Natural killer cell (primary cell): ENCODE measurements around the gene CSNK2A2. TPM values are rescaled to one million over a fixed set of nuclear protein-coding genes. Genes with fewer than 3 reads are reported as not detected.

ENCODE experiments used
- ATAC-seq, 3 donors: fragments of 150-1000 bp in 2 of 3; fragments of 200-7000 bp in 1 of 3; cut with Tn5 transposase; 1 replicate in 1 of 3; 2 replicates in 2 of 3; pipeline ENCODE4 v1.10.0; 2021; ENCODE audit warnings: mild to moderate bottlenecking in 2 of 3, moderate library complexity in 2 of 3
- DNase-seq, 2 donors: peaks; one replicate each; pipeline versions ENCODE4 v3.0.0 to v3.0.0-alpha.2; 2013 to 2021; ENCODE audit warnings: mixed read lengths in 1 of 2
- H3K27ac ChIP-seq: one replicate; pipeline ENCODE4 v1.5.1; 2013; ENCODE audit warnings: mild to moderate bottlenecking, low read length
- H3K27me3 ChIP-seq: one replicate; pipeline ENCODE4 v1.6.1; 2013; ENCODE audit warnings: low read length; ENCODE audit not compliant: control insufficient read depth, insufficient read depth
- H3K36me3 ChIP-seq: one replicate; pipeline ENCODE4 v1.6.1; 2013; ENCODE audit warnings: low read length; ENCODE audit not compliant: control insufficient read depth, insufficient read depth
- H3K4me1 ChIP-seq: one replicate; pipeline ENCODE4 v1.6.1; 2013; ENCODE audit warnings: low read length; ENCODE audit not compliant: control insufficient read depth, insufficient read depth
- H3K4me3 ChIP-seq: one replicate; pipeline ENCODE4 v1.5.1; 2013; ENCODE audit warnings: low read length
- H3K9me3 ChIP-seq: one replicate; pipeline ENCODE4 v1.6.1; 2013; ENCODE audit warnings: low read length; ENCODE audit not compliant: control insufficient read depth, insufficient read depth
- H3K27ac Mint-ChIP-seq, 2 donors: one replicate each; pipeline ENCODE4 v1.8.0; 2022; ENCODE audit warnings: mild to moderate bottlenecking in 2 of 2, mixed read lengths in 2 of 2, moderate library complexity in 1 of 2
- H3K27me3 Mint-ChIP-seq, 2 donors: one replicate each; pipeline ENCODE4 v1.8.0; 2022; ENCODE audit warnings: low read depth in 2 of 2, mixed read lengths in 2 of 2
- H3K36me3 Mint-ChIP-seq: one replicate; pipeline ENCODE4 v1.8.0; 2022; ENCODE audit warnings: mixed read lengths
- H3K4me1 Mint-ChIP-seq, 2 donors: one replicate each; pipeline ENCODE4 v1.8.0; 2022; ENCODE audit warnings: mixed read lengths in 2 of 2
- H3K4me3 Mint-ChIP-seq: one replicate; pipeline ENCODE4 v1.8.0; 2022; ENCODE audit warnings: mild to moderate bottlenecking, moderate library complexity, mixed read lengths
- H3K9me3 Mint-ChIP-seq, 2 donors: one replicate each; pipeline ENCODE4 v1.8.0; 2022; ENCODE audit warnings: mixed read lengths in 2 of 2
- WGBS: methylation state at CpG from one replicate; pipeline ENCODE4 v1.1.7; 2013; ENCODE audit warnings: missing lambda C conversion rate; ENCODE audit not compliant: insufficient coverage; 5-methylcytosine and 5-hydroxymethylcytosine counted together
- intact Hi-C: fragments of 100-400 bp; cut with micrococcal nuclease; formaldehyde crosslinking; loops from one replicate; pipeline ENCODE4 v1.14.2; 2022
- total RNA-seq, 4 donors: library from RNA; stranded (reverse); fragments of 120-200 nt in 1 of 4; gene quantifications; one replicate each; pipeline versions ENCODE4 v1.2.3 to v1.2.4, GENCODE V29; 2013 to 2022
- TF ChIP-seq, protein P1 (sequence below): fragments of 200-600 bp; IDR thresholded peaks from one replicate; pipeline ENCODE4 v1.8.0; 2022; ENCODE audit warnings: antibody characterized with exemption

CSNK2A2 gene
- total RNA-seq, 3 donors from 2014 or later (not counting 1 experiment from before 2014, with no cell fraction given), result 53.2 to 61.1 (median 59.9) TPM

DNA sequence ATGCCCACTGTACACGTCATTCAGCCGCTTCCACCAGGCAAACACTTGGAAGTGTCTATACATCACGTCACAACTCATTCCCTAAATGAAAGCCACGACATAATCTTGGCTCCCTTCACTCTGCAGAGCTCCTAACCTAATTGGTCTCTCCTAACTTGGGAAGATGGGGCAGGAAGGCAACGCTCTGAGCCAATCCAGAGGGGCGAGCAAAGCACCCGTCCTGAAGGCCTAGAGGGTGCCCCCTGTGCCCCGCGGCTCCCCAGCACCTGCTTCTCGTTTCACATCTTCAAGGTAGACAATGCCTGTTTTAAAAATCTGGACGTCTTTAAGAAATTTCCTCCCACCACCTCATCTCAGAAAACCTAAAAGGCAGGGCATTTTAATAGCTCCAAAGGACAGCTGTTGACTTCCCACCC is 1.0 kb downstream of the CSNK2A2 start:
- peaks cover 57 to 63% of the 10 kb centered on the region in 2 donors for H3K4me1 Mint-ChIP-seq
- DNase-seq, result peak in 1 of 2 donors; percentile 7

DNA sequence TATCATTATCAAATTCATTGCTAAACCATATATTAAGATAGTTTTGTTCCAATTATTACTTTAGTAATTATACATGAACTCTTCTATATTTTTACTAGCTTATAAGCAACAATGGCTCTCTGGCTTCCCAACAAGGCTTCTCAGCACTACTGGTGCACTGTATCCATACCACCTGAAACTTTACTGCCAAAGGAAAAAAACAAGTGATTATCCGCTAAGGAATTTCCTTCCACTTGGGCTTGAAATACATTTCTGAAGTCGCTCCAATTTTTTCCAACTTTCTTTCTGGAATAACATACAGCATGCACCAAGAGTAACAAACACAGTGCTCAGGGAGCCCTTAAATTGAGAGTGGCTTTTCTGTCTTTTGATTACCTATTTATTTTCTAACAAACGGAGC is 2.1 kb downstream of the CSNK2A2 start:
- Mint-ChIP-seq H3K9me3 (no peaks in the 10 kb centered on the region), H3K4me1 (peaks cover 66 to 74% of the 10 kb centered on the region in 2 donors), H3K27me3 (peaks cover 2 to 8% of the 10 kb centered on the region in 2 donors), H3K4me3 (peak overlapping the region; percentile 88), H3K36me3 (peaks cover 5% of the 10 kb centered on the region), H3K27ac (peak overlapping the region in 1 of 2 donors; percentile 15)
- TF ChIP-seq, protein P1, sequence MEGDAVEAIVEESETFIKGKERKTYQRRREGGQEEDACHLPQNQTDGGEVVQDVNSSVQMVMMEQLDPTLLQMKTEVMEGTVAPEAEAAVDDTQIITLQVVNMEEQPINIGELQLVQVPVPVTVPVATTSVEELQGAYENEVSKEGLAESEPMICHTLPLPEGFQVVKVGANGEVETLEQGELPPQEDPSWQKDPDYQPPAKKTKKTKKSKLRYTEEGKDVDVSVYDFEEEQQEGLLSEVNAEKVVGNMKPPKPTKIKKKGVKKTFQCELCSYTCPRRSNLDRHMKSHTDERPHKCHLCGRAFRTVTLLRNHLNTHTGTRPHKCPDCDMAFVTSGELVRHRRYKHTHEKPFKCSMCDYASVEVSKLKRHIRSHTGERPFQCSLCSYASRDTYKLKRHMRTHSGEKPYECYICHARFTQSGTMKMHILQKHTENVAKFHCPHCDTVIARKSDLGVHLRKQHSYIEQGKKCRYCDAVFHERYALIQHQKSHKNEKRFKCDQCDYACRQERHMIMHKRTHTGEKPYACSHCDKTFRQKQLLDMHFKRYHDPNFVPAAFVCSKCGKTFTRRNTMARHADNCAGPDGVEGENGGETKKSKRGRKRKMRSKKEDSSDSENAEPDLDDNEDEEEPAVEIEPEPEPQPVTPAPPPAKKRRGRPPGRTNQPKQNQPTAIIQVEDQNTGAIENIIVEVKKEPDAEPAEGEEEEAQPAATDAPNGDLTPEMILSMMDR, result no peak
- Histone ChIP-seq H3K9me3 (no peaks in the 10 kb centered on the region), H3K27me3 (no peaks in the 10 kb centered on the region), H3K4me3 (no peak overlapping the region), H3K27ac (no peak overlapping the region), H3K36me3 (peaks cover 36% of the 10 kb centered on the region), H3K4me1 (peaks cover 18% of the 10 kb centered on the region)
- DNase-seq, result no peak
- intact Hi-C loops, result loop anchor here (10.0 kb wide), 1 partner anchor 171 kb away; the partner anchor contains the start of gene MMP15
- WGBS, result 90% methylated on average over 2 of the region's 3 CpGs
- ATAC-seq, result no peak

More for the DNA sequence above, 1.0 kb downstream of the CSNK2A2 start:
- 28% methylated on average over 11 of the region's 11 CpGs for WGBS
- intact Hi-C loops, result loop anchor here (10.0 kb wide), 1 partner anchor 172 kb away; the partner anchor contains the start of gene MMP15
- TF ChIP-seq, protein P1, result no peak
- H3K4me3 ChIP-seq, result peak overlapping the region; percentile 48
- Mint-ChIP-seq H3K9me3 (no peaks in the 10 kb centered on the region), H3K27me3 (peaks cover 5 to 8% of the 10 kb centered on the region in 2 donors), H3K27ac (peak overlapping the region; percentile 58 to 82), H3K36me3 (no peaks in the 10 kb centered on the region), H3K4me3 (peak overlapping the region; percentile 88)
- peaks cover 18% of the 10 kb centered on the region for H3K4me1 ChIP-seq
- no peak for ATAC-seq
- no peak overlapping the region for H3K27ac ChIP-seq
- peaks cover 30% of the 10 kb centered on the region for H3K36me3 ChIP-seq
- no peaks in the 10 kb centered on the region for H3K27me3 ChIP-seq
- no peaks in the 10 kb centered on the region for H3K9me3 ChIP-seq

DNA sequence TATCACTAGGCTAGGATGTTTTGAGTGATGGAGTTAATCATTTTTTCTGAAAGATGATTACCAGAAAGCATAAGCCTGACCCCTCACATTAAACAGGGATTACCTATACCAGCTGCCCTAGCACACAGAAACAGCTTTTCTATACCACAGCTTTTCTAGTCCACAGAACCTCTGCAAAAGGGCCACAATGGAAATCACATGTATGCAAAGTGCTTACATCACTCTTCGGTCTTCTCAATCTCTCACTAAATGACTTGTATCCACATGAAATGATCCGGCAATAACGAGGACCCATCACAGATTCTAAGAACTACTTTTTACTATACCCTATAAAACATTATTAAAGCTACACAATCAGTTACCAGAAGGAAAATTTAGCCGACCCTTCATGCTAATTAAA is 2.6 kb downstream of the CSNK2A2 start:
- TF ChIP-seq, protein P1, result no peak
- Histone ChIP-seq H3K27ac (no peak overlapping the region), H3K36me3 (peaks cover 40% of the 10 kb centered on the region), H3K9me3 (no peaks in the 10 kb centered on the region), H3K4me1 (peaks cover 18% of the 10 kb centered on the region), H3K27me3 (no peaks in the 10 kb centered on the region), H3K4me3 (no peak overlapping the region)
- Mint-ChIP-seq H3K4me1 (peaks cover 71 to 78% of the 10 kb centered on the region in 2 donors), H3K9me3 (no peaks in the 10 kb centered on the region), H3K36me3 (peaks cover 7% of the 10 kb centered on the region), H3K27ac (no peak overlapping the region), H3K4me3 (no peak overlapping the region), H3K27me3 (peaks cover 2 to 5% of the 10 kb centered on the region in 2 donors)
- intact Hi-C loops, result loop anchor here (10.0 kb wide), 1 partner anchor 171 kb away; the partner anchor contains the start of gene MMP15
- ATAC-seq (no peak), DNase-seq (no peak)
- whole genome bisulfite sequencing, result 99% methylated on average over 4 of the region's 4 CpGs

DNA sequence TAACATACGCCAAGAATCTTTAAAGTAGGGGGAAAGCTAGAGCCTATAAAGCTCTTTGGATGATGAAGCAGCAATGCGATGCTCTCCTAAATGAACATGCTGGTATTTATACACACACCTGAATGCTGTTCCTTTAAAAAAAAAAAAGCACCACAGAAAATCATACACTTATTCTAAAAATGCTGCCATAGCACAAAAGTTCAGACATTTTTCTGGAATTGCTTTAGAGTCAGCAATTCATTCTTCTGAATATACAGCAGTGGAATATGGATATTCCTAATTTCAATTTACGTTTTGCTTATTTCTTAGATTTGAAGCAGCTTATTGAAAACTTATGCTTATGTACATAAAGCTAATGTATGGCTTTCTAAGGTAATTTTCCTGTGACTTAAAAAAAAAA is 3.1 kb downstream of the CSNK2A2 start:
- Histone ChIP-seq H3K4me3 (no peak overlapping the region), H3K36me3 (peaks cover 41% of the 10 kb centered on the region), H3K9me3 (no peaks in the 10 kb centered on the region), H3K27me3 (no peaks in the 10 kb centered on the region), H3K4me1 (peaks cover 18% of the 10 kb centered on the region), H3K27ac (no peak overlapping the region)
- peaks cover 0 to 2% of the 10 kb centered on the region in 2 donors for H3K27me3 Mint-ChIP-seq
- H3K9me3 Mint-ChIP-seq, result no peaks in the 10 kb centered on the region
- peaks cover 7% of the 10 kb centered on the region for H3K36me3 Mint-ChIP-seq
- TF ChIP-seq, protein P1, result no peak
- peaks cover 72 to 81% of the 10 kb centered on the region in 2 donors for H3K4me1 Mint-ChIP-seq
- peak overlapping the region; percentile 19 for H3K4me3 Mint-ChIP-seq
- DNase-seq, result no peak
- no peak for ATAC-seq
- WGBS, result 50% methylated on average over 2 of the region's 3 CpGs
- no peak overlapping the region for H3K27ac Mint-ChIP-seq
- intact Hi-C loops, result loop anchor here (10.0 kb wide), 1 partner anchor 170 kb away; the partner anchor contains the start of gene MMP15
